GM21529 (cell line): ENCODE results near the gene CTCFL.

Experiments
- ATAC-seq: cut with Tn5 transposase; IDR thresholded peaks from one replicate; pipeline ENCODE4 v1.9.1; 2021; ENCODE audit not compliant: unreplicated experiment

The CTCFL gene

GRCh38 chr20:57560554-57561355, 35.8 kb upstream of the CTCFL start, which contains the start of gene PCK1:
Gene PCK1, plus strand, starts transcription at chr20:57561110. Its CDS starts 302 bp downstream, at chr20:57561412.
- ATAC-seq = no peak

GRCh38 chr20:57559658-57560553, 35.0 kb upstream of the CTCFL start:
- ATAC-seq = no peak

DNA sequence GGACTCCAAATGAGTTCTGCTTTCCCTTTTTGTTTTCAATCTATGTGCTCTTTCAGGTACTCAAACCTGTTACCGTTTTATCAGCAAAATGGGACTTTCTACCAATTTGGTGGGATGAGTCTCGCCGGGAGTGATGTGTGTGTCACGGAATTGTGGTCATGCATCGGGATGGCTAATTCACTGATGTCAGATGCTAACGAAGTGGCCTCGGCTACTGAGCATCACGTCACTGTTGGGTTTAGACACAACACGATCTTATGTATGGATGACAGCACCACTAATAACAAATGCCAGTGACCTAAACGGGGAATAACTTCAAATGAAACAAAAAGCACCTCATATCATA, 34.3 kb upstream of the CTCFL start:
- ATAC-seq = no peak

GRCh38 chr20:57558614-57559288, 33.8 kb upstream of the CTCFL start:
- no peak for ATAC-seq

DNA sequence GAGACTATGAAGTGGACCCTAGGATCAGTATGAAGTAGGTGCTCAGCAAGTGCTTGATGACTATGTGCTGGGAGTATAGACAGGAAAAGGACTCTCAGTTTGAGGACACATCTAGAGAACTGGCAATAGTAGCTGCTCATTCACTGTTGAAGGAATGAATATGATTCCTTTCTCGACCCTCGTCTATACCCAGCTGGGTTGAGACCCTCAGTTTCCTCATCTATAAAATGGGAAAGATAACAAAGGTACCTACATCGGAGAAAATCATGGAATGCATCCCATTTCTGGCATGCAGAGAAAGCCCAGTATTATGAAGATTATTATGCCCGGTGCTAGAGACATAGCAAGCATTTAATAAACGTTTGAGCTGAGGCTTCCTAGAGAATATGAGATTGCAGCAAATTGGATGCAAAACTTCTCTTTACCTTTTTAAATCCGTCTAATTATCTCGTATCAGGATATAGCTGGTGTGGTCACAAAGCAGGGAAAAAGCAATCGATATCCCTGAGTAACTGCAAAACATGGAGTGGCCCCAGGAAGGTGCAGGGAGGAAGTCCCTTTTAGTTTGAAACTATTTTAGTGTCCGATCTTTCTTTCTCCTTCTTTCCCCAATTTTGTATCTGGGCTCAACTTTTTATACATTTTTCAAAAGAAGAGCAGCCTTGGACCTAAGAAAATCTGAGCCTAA, 33.1 kb upstream of the CTCFL start:
- ATAC-seq = no peak

GRCh38 chr20:57556980-57557274, 32.0 kb upstream of the CTCFL start:
- ATAC-seq = no peak

DNA sequence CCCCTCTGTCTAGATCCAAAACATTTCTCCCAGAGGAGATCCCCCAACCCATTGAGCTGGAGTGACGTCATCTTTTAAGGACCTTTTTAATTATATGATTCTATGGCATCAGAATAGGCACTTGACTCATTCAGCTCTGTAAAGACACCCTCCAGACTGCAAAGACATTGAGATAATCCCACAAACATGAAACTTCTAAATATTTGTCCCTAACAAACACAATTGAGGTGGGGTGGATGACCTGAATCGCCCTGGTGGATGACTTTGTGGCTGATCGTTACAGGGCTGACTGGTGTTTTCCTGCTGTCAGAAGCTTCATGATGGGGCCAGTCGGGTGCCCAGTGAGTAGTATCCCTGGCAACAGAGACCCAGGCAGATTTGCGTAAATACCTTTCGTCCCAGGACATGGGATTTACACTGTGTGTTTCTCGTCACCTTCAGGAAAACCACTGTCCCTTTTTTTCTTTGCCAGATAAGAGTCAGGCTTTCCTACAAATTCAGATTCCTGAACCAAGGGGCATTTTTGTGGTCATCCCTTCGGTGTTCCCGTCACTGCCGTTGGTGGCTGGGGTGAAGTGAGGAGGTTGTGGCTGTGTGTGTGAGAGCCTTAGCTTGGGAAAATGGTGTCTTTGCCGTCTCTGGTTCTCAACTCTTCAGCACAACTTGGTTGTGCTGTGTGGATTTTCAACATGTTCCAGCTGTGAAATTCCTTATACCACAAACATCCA, 30.7 kb upstream of the CTCFL start:
- no peak for ATAC-seq

- no peak for ATAC-seq
These were observed 28.6 kb upstream of the CTCFL start for GRCh38 chr20:57553376-57554018.

DNA sequence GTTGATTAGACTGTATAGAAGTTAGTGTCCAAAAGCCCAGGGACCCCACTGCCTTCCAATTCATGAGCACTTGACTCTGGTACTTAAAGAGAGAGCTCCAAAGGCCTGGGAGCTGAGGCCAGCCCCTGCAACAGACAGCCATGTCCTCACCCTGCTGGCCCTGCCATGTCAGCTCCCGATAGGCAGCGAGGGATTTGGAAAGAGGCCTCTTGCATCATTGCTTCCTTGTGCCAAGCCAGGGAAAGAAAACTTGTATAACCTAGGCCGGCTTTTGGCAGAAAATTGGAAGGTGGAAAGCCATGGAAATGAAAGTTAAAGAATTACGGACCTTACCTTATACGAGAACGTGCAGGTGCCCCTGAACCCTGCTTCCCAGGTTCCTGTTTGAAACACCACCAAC, 27.5 kb upstream of the CTCFL start:
- ATAC-seq = no peak

- ATAC-seq = no peak
These were observed 23.5 kb upstream of the CTCFL start for GRCh38 chr20:57548177-57549058.

DNA sequence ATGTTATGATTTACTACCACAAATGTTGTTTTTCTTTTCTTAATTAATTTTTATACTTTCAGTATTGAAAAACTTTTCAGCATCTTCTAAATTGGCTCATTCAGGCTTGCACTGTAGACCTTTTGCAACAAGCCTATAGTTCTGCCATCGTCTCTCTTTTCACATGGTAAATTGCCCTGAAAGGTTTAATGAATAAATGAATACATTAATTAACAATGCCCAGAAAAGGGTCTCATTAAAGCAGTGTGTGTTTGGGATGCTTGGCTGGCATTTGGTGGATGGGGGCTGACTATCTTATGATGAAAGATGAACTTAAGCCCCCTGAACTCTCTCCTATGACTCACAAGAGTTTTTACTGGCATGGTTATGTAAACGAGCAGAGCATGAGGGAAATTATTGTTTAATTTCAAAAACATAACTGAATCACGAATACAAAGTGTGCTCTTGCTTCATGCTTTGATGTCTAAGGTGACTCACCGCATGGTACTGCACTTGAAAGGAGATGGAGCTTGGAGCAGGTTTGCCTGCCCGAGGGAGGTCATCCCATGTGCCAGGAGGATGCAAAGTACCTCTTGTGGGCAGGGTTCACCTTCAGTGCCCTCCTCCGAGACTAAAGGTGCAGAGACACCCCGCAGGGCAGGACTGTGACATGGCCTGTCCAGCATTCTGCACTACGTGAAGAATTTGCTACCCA, 22.2 kb upstream of the CTCFL start:
- no peak for ATAC-seq

DNA sequence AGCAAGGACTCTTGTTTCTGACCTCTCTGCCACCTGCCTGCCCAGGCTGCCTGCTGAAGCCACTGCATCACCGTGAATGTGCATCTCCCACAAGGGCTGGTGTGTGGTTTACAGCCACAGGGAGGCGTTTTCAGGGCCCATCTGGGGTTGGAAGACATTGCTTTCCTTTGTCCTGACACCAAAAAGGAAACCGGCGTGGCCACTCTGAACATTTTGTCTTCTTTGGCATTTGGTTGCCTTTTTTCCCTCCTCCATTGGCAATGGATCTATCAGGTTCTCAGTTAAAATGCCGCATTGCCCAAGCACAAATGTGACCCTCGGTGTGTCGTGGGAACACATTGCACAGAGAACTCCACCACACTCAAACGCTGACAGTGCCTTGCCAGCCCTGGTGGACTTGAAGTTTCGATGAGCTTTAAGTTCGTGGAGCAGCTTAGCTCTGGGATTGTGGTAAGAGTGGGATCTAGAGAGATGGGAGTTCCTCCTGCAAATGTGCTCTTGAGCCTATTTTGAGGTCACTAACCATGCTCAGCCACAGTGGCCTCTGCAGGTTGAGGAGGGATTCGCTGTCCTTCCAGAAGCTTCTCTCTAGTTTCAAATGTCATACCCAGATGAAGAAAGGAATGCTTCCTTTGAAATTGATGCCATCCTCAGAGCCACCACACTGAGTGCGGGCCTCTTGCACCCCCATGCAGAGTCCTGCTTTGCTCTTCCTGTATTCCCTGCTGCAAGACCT, 21.2 kb upstream of the CTCFL start:
- no peak for ATAC-seq

- no peak for ATAC-seq
These were observed 20.1 kb upstream of the CTCFL start for GRCh38 chr20:57544838-57545564.

DNA sequence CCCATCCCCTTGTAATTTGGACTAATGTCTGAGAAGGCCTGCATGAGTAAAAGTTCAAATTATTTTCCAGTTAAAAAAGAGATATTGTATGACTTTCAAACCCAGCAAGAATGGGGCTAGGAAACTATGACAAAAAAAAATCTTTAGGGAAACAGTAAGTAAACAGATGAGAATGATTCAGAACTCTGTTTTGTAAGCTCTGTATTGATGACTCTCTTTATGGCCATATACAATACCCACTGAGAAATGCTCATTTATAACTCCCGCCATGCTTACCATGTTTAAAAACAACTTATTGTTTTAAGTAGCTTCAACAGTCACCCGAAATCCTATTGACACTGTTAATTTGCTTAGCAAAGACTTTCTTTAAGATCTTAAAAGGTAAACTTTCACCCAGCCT, 18.8 kb upstream of the CTCFL start:
- ATAC-seq = no peak

GRCh38 chr20:57540890-57541580, 16.1 kb upstream of the CTCFL start:
- ATAC-seq = no peak

DNA sequence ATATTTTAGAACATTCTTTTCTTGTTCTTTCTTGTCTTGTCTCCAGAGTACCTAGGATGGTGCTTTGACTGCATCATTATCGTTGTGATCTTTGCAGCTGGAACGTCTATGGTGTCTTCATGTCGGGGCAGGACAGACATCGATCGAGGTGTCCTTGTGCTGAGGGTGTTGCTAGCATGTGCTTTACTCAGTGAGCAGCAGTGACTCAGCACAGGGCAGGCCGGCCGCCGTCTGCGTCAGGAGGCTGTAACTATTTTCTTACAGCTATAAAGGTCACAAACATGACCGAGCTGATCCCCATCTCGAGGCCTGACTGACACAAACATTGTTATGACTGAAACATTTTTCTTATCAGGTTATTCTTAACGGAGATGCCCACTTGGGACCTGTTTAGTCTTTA, 14.9 kb upstream of the CTCFL start:
- no peak for ATAC-seq

- no peak for ATAC-seq
These were observed 12.9 kb upstream of the CTCFL start for GRCh38 chr20:57537822-57538221.
